ENCODE results near the gene LYSMD1.
A peak's percentile ranks its signal among the peaks of the same experiment; 100 is the strongest.

LYSMD1 gene

GRCh38 chr1:151131701-151132334 is 33.9 kb downstream of the LYSMD1 start:
- TF ChIP-seq CTCF (IDR thresholded peaks at IDR 0.05; ENCODE audit: low read length, missing control alignments), result no peak
- DNase-seq (ENCODE audit: low read depth), result no peak
- peak overlapping the region; percentile 17 for H3K4me3 ChIP-seq (replicated peaks; ENCODE audit: low read depth, low read length)

GRCh38 chr1:151130987-151131586 is 34.6 kb downstream of the LYSMD1 start:
- H3K4me3 ChIP-seq (replicated peaks; ENCODE audit: low read depth, low read length), result peak overlapping the region; percentile 17
- TF ChIP-seq CTCF (IDR thresholded peaks at IDR 0.05; ENCODE audit: low read length, missing control alignments), result no peak

GRCh38 chr1:151128800-151129199 is 36.9 kb downstream of the LYSMD1 start:
- no peak for TF ChIP-seq CTCF (IDR thresholded peaks at IDR 0.05; ENCODE audit: low read length, missing control alignments)
- no peak for DNase-seq (ENCODE audit: low read depth)
- no peak overlapping the region for H3K4me3 ChIP-seq (replicated peaks; ENCODE audit: low read depth, low read length)

More at GRCh38 chr1:151130987-151131586, 34.6 kb downstream of the LYSMD1 start:
- DNase-seq (ENCODE audit: low read depth), result peak; percentile 72

- no peak for DNase-seq (ENCODE audit: low read depth)
- no peak overlapping the region for H3K4me3 ChIP-seq (replicated peaks; ENCODE audit: low read depth, low read length)
- no peak for TF ChIP-seq CTCF (IDR thresholded peaks at IDR 0.05; ENCODE audit: low read length, missing control alignments)
These were observed 40.8 kb downstream of the LYSMD1 start for GRCh38 chr1:151124763-151125403.

- no peak for TF ChIP-seq CTCF (IDR thresholded peaks at IDR 0.05; ENCODE audit: low read length, missing control alignments)
- DNase-seq (ENCODE audit: low read depth), result no peak
- H3K4me3 ChIP-seq (replicated peaks; ENCODE audit: low read depth, low read length), result no peak overlapping the region
These were observed 51.8 kb downstream of the LYSMD1 start for GRCh38 chr1:151113877-151114276.
